Keratinocyte (primary cell): ENCODE data around the gene ZNF217. TPM values are rescaled to one million over a fixed set of nuclear protein-coding genes. Genes with fewer than 3 reads are reported as not detected.
"Not testable (repeated sequence)": the region's sequence is repeated elsewhere in the genome, so short reads cannot be mapped to it uniquely, and the experiment has no call there.

Experiments used
- DNase-seq: peaks from one replicate; pipeline ENCODE4 v3.0.0-alpha.2; 2011; ENCODE audit warnings: low read depth, missing footprints, low spot score
- FAIRE-seq: peaks from 2 replicates; lab custom pipeline; 2011; peaks lifted over from hg19 to GRCh38; lab: Jason Lieb, UNC
- H2AFZ ChIP-seq: 2 replicates; pipeline ENCODE4 v1.6.0; 2012; ENCODE audit warnings: low read length, control low read depth, inconsistent platforms; ENCODE audit not compliant: control insufficient read depth
- H3K27ac ChIP-seq: 2 replicates; pipeline ENCODE4 v1.5.1; 2011; ENCODE audit warnings: low read length; ENCODE audit not compliant: control insufficient read depth, insufficient read depth
- H3K27me3 ChIP-seq: 3 replicates; pipeline ENCODE4 v1.6.0; 2011; ENCODE audit warnings: low read length; ENCODE audit not compliant: control insufficient read depth, insufficient read depth; ENCODE audit errors: extremely low read depth
- H3K36me3 ChIP-seq, 2 experiments: 2 replicates in 1 of 2; 3 replicates in 1 of 2; pipeline ENCODE4 v1.5.1; 2011; ENCODE audit warnings: low read length in 2 of 2, mild to moderate bottlenecking in 1 of 2; ENCODE audit not compliant: control insufficient read depth in 2 of 2, insufficient read depth in 2 of 2; ENCODE audit errors: extremely low read depth in 1 of 2
- H3K4me1 ChIP-seq: 3 replicates; pipeline ENCODE4 v1.5.1; 2011; ENCODE audit warnings: low read length; ENCODE audit not compliant: control insufficient read depth, insufficient read depth; ENCODE audit errors: extremely low read depth
- H3K4me2 ChIP-seq: 3 replicates; pipeline ENCODE4 v1.6.0; 2011; ENCODE audit warnings: low read depth, low read length; ENCODE audit not compliant: control insufficient read depth, insufficient read depth; ENCODE audit errors: extremely low read depth
- H3K4me3 ChIP-seq, 3 experiments: fragments of 200-600 bp in 1 of 3; sonication (generic) in 1 of 3; 2 replicates in 2 of 3; 3 replicates in 1 of 3; pipeline ENCODE4 v1.5.1; 2011 to 2016; ENCODE audit warnings: low read length in 3 of 3, mild to moderate bottlenecking in 3 of 3, control low read depth in 2 of 3, inconsistent platforms in 1 of 3, low read depth in 1 of 3, mixed read lengths in 1 of 3, mixed run types in 1 of 3, moderate library complexity in 1 of 3; ENCODE audit not compliant: control insufficient read depth in 2 of 3, insufficient read depth in 2 of 3; ENCODE audit errors: extremely low read depth in 1 of 3
- H3K79me2 ChIP-seq: 2 replicates; pipeline ENCODE4 v1.6.0; 2012; ENCODE audit warnings: low read length; ENCODE audit not compliant: control insufficient read depth, insufficient read depth
- H3K9ac ChIP-seq: 3 replicates; pipeline ENCODE4 v1.6.0; 2011; ENCODE audit warnings: low read length; ENCODE audit not compliant: control insufficient read depth, insufficient read depth; ENCODE audit errors: extremely low read depth
- H3K9me1 ChIP-seq: 3 replicates; pipeline ENCODE4 v1.6.0; 2011; ENCODE audit warnings: low read length; ENCODE audit not compliant: control insufficient read depth, insufficient read depth; ENCODE audit errors: extremely low read depth
- H3K9me3 ChIP-seq: 2 replicates; pipeline ENCODE4 v1.5.1; 2012; ENCODE audit warnings: low read depth, low read length; ENCODE audit not compliant: control insufficient read depth
- H4K20me1 ChIP-seq: 3 replicates; pipeline ENCODE4 v1.6.0; 2011; ENCODE audit warnings: low read length; ENCODE audit not compliant: control insufficient read depth, insufficient read depth; ENCODE audit errors: extremely low read depth
- CTCF ChIP-seq, 3 experiments: IDR thresholded peaks in 1 of 3; conservative IDR thresholded peaks in 1 of 3; optimal IDR thresholded peaks in 1 of 3; 2 replicates in 2 of 3; 3 replicates in 1 of 3; pipeline versions ENCODE3 to v1.5.1; 2011; ENCODE audit warnings: low read length in 3 of 3, mild to moderate bottlenecking in 3 of 3, moderate library complexity in 2 of 3, control low read depth in 1 of 3, inconsistent platforms in 1 of 3; ENCODE audit not compliant: insufficient read depth in 2 of 3; ENCODE audit errors: extremely low read depth in 1 of 3
- EZH2 ChIP-seq: IDR thresholded peaks from one replicate; pipeline ENCODE4 v1.6.1; 2012; ENCODE audit warnings: inconsistent platforms, mild to moderate bottlenecking, low read length, moderate library complexity
- dilution Hi-C: fragments of 300-500 bp; cut with MboI; formaldehyde crosslinking; loops from one replicate; pipeline ENCODE4 v1.7.0; 2020; ENCODE audit warnings: low sequenced_read_pairs; ENCODE audit not compliant: extremely low pct_ligation_motif_present
- polyA plus RNA-seq, 5 experiments: library from polyadenylated mRNA; depleted of rRNA in 3 of 5; stranded (reverse) in 3 of 5; stranded (forward) in 1 of 5; unstranded in 1 of 5; fragments of >200 nt; gene quantifications; 1 replicate in 1 of 5; 2 replicates in 3 of 5; 3 replicates in 1 of 5; pipeline versions ENCODE4 v1.2.1 to v1.2.3, GENCODE V29; 2011 to 2012; ENCODE audit warnings: missing spikeins in 2 of 5, low read depth in 1 of 5, low replicate concordance in 1 of 5

Gene ZNF217
- polyA plus RNA-seq, 1 donor (not counting 4 experiments of a cell fraction or from before 2014, with no cell fraction given) = 17.3 TPM

GRCh38 chr20:53617791-53618489 is 24.3 kb upstream of the ZNF217 start:
- Histone ChIP-seq H2AFZ (no peak overlapping the region), H3K4me1 (peaks cover 13% of the 10 kb centered on the region), H3K27me3 (no peaks in the 10 kb centered on the region), H3K9me3 (no peaks in the 10 kb centered on the region), H3K4me2 (no peak overlapping the region), H3K9me1 (no peaks in the 10 kb centered on the region), H4K20me1 (no peaks in the 10 kb centered on the region), H3K9ac (no peak overlapping the region), H3K36me3 (no peaks in the 10 kb centered on the region), H3K79me2 (no peaks in the 10 kb centered on the region), H3K4me3 (no peak overlapping the region), H3K27ac (no peak overlapping the region)
- no peak for FAIRE-seq
- no peak for DNase-seq
- TF ChIP-seq CTCF (optimal IDR thresholded peaks at IDR 0.05 in 1 of 3, IDR thresholded peaks at IDR 0.05 in 1 of 3, conservative IDR thresholded peaks at IDR 0.05 in 1 of 3; ENCODE audit: extremely low read depth in 1 of 3, insufficient read depth in 2 of 3, low read length in 3 of 3) = no peak
- dilution Hi-C loops = no loop called here

DNA sequence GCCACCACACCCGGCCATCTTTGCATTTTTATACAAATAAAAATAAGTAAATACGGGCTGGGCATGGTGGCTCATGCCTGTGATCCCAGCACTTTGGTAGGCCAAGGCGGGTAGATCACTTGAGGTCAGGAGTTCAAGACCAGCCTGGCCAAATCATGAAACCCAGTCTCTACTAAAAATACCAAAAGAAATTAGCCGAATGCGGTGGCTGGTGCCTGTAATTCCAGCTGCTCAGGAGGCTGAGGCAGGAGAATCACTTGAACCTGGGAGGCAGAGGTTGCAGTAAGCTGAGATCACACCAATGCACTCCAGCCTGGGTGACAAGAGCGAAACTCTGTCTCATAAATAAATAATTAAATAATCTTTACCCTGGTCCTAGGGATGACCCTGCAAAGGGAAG is 22.9 kb upstream of the ZNF217 start:
- H3K79me2 ChIP-seq, H3K9me3 ChIP-seq, dilution Hi-C loops, H4K20me1 ChIP-seq, H2AFZ ChIP-seq, H3K36me3 ChIP-seq, H3K4me1 ChIP-seq, H3K27me3 ChIP-seq, H3K4me3 ChIP-seq, DNase-seq, H3K9me1 ChIP-seq, FAIRE-seq, H3K27ac ChIP-seq, H3K9ac ChIP-seq, H3K4me2 ChIP-seq: not testable (repeated sequence)

DNA sequence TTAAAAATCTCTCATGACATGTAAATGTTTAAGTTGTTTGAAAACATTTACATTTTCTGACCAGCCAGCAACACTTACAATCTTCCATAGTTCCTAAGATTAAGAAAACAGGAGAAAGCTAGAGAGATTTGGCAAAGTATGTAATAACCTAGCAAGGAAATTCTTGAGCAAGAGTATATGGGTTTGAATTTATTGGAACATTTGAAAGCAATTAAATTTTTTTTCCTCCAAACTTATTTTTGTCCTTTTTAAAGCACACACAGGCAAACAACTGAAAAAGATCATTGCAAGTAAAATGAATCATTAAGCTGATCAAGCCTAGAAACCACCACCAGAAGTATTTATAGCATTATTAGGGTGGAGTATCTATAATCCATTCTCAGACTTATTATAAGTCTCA is 20.1 kb upstream of the ZNF217 start:
- no peak overlapping the region for H2AFZ ChIP-seq

More for the DNA sequence above, 20.1 kb upstream of the ZNF217 start:
- dilution Hi-C loops = no loop called here
- Histone ChIP-seq H3K9me3 (no peaks in the 10 kb centered on the region), H3K4me1 (peaks cover 10% of the 10 kb centered on the region), H3K9me1 (no peaks in the 10 kb centered on the region), H3K4me3 (no peak overlapping the region), H3K79me2 (no peaks in the 10 kb centered on the region), H3K4me2 (no peak overlapping the region), H4K20me1 (no peaks in the 10 kb centered on the region), H3K27ac (no peak overlapping the region), H3K27me3 (no peaks in the 10 kb centered on the region), H3K36me3 (no peaks in the 10 kb centered on the region), H3K9ac (no peak overlapping the region)
- FAIRE-seq = no peak
- TF ChIP-seq EZH2 (no peak), CTCF (optimal IDR thresholded peaks at IDR 0.05 in 1 of 3, IDR thresholded peaks at IDR 0.05 in 1 of 3, conservative IDR thresholded peaks at IDR 0.05 in 1 of 3; ENCODE audit: extremely low read depth in 1 of 3, insufficient read depth in 2 of 3, low read length in 3 of 3) (no peak)
- DNase-seq = no peak
